Kasumi-1 (cell line): Measurements from ENCODE around the gene SPATA2L.

Experiments used
- DNase-seq, 2 experiments: peaks; one replicate each; lab custom pipeline; 2025; lab: John Stamatoyannopoulos, UW

Gene SPATA2L

DNA sequence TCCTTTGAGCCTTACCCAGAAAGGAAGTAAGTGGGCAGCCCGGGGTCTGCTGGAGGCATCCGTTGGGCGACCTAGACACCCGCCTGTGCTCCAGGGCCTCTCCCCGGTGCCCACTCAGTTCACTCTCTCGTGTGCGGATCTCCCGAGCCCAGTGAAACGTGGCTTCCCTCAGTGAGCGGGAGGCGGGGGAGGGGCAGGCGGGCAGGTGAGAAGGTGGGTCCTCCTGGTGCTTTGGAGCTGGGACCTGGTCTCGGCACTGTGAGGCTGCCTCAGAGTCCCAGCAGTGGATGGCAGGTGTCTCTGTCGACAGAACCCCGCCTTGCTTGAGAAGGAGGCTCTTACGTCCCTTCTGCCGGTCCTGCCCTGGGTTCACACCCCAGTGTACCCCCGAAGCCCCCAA, 27.8 kb upstream of the SPATA2L start:
- DNase-seq: no peak

GRCh38 chr16:89727406-89728120, 26.1 kb upstream of the SPATA2L start:
- no peak for DNase-seq

DNA sequence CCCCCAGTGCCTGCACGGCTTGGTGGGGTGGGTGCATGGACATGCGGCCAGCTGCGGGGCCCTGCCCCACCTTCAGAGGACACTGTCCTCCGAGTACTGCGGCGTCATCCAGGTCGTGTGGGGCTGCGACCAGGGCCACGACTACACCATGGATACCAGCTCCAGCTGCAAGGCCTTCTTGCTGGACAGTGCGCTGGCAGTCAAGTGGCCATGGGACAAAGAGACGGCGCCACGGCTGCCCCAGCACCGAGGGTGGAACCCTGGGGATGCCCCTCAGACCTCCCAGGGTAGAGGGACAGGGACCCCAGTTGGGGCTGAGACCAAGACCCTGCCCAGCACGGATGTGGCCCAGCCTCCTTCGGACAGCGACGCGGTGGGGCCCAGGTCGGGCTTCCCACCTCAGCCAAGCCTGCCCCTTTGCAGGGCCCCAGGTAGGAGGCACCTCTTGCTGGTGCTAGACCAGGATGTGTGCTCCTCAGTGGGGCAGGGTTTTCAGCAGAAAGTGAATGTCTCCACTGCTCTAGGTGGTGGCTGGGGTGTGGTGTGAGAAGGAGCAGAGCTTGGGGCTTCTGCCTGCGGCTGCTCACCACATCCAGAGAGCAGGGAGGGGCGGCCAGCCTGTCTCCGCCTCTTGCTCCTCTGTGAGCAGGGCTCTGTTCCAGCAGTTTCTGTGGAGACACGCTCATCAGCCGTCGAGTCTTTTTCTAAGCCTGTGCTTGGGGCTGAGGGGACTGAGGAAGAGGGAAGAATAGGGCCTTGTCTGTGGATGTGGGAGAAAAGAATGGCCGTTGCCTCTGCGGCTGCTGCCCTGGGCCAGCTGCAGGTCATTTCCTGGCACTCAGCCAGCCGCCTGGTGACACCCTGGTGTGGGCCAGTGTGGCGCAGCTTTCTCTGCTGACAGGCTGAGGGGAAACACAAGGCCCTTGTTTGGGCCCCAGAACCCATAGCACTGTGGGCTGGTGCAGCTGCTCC, 22.1 kb upstream of the SPATA2L start:
- no peak for DNase-seq

DNA sequence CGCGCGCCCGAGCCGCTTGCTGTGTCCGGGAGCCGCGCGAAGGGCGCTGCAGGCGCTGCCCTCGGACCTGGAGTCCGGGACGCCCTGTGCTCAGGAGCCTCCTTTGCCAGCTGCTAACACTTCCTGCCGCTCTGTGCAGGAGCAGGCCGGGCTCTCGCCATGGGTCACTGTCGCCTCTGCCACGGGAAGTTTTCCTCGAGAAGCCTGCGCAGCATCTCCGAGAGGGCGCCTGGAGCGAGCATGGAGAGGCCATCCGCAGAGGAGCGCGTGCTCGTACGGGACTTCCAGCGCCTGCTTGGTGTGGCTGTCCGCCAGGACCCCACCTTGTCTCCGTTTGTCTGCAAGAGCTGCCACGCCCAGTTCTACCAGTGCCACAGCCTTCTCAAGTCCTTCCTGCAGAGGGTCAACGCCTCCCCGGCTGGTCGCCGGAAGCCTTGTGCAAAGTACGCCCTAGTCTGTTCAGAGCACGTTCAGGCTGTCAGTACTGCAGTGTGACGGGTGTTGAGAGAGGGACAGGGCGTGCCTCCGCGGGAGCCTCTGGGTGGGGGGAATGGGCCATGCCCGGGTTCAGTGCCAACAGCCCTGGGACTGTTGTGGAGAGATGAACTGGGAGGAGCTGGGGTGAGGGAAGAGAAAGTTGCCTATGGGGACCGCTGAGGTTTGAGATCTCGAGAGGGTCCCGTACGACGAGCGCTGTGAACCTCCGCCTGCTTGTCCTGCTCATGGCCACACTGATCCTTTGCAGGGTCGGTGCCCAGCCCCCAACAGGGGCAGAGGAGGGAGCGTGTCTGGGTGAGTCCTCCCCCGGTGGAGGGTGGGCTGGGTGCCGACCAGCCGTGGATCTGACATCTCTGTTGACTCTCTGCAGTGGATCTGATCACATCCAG, 21.1 kb upstream of the SPATA2L start:
- DNase-seq: peak; percentile 61 to 75

DNA sequence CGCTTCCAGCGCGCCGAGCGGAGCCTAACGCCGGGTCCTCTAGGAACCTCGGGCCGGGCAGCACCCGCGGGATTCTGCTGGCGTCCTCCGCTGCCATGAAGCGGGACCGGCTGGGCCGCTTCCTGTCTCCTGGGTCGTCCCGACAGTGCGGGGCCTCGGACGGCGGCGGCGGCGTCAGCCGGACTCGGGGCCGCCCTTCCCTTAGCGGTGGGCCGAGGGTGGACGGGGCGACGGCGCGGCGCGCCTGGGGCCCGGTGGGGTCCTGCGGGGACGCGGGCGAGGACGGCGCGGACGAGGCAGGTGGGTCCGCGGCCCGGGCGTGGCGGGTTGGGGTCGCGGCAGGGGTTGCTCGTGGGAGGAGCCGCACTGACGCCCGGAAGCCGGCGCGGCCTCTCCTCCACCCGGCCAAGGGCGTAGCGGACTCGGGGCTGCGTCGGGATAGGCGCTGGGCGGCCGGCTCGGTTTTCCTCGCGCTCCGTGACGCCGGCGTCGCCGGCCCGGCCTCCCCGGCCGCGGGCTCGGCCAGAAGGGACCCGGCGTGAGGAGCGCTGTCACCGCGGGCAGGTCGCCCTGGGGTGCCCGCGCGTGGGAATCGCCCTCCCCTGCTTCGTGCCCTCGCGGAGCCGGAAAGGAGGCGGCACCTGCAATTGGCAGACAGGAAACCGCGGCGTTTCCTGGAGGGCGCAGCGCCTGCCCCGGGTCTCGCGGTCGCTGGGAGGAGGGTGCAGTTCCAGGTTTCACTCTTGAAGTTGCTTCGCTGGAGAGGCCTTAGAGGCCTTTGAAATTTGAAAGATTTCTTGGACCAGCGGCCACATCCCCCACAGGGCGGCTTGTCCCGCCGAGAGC, 20.3 kb upstream of the SPATA2L start:
- peak; percentile 75 to 77 for DNase-seq

GRCh38 chr16:89720813-89721545, 19.5 kb upstream of the SPATA2L start, which contains the start of the genes VPS9D1 and ZNF276:
Gene VPS9D1 (minus strand): TSS chr16:89720898. CDS start chr16:89720861, 37 bp downstream.
Gene ZNF276 (plus strand): TSS chr16:89721537. CDS start chr16:89721641, 104 bp downstream.
- peak; percentile 43 to 62 for DNase-seq

GRCh38 chr16:89720551-89720812, 19.0 kb upstream of the SPATA2L start:
- DNase-seq: no peak

DNA sequence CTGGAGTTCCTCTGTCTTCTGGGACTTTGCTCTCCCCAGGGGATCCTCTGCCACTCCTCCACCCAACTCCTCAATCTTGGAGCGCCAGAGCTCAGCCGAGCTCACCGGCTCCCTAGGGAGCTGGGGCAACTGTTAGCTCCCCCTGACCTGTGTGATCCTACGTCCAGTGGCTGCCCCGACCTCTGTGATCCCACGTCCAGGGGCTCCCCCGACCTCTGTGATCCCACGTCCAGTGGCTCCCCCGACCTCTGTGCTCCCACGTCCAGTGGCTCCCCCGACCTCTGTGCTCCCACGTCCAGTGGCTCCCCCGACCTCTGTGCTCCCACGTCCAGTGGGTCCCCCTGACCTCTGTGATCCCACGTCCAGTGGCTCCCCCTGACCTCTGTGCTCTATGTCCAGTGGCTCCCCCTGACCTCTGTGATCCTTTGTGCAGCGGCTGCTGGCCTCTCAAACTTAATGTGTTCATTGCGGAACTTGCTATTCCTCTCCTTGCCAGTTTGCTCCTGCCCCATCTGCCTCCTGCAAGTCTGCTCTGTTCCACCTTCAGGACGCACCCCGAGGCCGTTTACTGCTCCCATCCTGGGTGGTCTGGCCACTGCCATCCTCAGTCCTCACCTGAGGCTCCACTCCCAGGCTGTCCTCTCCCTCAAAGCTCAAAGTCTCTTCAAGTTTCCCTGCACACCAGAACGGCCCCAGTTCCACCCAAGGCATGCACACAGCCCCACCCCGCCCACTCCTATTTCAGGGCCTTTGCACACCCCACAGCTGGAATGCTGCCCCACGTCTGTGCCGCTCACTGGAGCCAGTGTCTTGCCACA, 16.4 kb upstream of the SPATA2L start:
- no peak for DNase-seq

- no peak for DNase-seq
Measured at GRCh38 chr16:89716916-89717687, 15.6 kb upstream of the SPATA2L start.

DNA sequence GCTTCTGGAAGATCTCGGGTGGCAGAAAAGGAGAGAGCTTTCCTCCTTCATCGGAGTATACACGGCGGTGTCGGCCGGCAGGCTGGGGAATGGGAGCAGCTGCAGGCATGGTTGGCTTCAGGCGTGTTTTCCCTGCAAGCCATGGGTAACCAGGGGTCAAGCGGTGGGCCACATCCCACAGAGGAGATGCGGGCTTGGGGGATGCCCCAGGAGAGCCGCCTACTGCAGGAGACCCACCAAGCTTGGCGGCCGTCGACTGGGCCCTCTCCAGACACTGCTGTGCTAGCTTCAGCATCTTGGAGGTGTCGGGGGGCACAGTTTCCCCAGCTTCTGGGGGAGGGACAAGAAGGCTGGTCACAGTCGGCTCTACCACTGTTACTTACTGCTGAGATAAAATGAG, 15.0 kb upstream of the SPATA2L start:
- no peak for DNase-seq

- DNase-seq: no peak
Measured at GRCh38 chr16:89712274-89712781, 10.8 kb upstream of the SPATA2L start.

DNA sequence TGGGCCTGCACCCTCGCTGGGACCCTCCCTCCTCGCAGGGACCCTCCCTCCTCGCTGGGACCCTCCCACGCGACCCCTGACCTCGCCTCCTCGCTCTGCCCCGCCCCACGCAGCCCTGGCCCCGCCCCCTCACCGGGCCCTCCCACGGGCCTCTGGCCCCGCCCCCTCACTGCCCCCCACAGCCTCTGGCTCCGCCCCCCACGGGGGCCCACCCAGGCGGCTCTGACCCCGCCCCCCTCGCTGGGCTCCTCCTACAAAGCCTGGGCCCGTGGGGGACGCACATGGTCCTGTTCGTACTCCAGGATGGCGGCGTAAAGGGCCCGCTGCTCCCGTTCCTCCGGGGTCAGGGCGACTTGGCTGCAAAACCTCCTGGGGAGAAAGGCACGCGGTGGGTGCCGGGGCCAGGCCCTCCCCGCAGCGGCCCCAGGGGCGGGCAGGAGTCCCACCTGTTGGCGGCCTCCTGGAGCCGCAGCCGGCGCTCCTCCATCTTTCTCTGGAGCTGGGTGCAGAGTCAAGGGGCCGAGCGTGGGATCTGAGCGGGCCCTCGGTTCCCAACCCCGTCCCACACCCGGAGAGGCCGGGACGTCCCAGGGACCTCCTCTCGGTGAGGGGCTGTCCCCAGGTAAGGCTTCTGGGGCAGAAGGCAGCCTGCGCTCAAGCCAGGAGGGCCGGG, 10.2 kb upstream of the SPATA2L start:
- DNase-seq: peak; percentile 56

DNA sequence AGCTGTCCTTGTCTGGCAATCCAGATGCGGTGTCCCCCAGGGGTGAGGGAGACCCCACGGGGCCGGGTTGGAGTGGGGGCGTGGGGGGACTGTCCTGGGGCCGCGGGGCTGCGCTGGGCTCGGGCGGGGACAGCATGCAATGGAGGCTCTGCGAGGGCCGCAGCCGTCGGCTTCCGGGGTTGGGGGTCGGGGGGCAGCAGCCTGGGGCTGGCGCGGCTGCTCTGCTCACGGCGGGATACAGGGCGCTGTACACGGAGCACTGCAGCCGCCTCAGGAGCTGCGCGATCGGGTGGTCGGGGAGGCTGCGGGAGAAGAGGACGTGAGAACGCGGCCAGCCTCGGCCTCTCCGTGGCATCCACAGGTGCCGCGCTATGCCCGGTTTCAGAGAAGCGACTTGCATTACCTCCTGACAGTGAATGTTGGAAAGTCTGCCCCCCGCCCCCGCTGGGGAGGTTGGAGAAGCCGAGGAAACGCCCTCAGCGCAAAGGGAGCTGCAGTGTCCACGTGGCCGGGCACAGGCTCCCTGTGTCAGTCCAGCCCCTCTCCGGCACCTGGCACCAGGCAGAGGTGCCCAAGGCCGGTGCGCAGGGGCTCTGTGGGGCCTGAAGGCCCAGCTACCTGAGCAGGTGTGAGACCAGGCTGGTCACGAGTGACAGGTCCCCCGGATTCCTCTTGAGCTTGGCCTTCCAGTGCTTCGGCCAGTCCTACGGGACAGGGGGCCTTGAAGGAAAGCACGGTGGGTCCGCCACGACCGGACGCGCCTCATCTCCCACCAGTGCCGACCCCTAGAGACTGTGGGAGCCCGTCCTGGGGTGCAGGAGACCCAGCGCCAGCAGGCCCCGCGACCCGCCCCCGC, 9.4 kb upstream of the SPATA2L start:
- no peak for DNase-seq

GRCh38 chr16:89709716-89710432, 8.4 kb upstream of the SPATA2L start:
- no peak for DNase-seq

DNA sequence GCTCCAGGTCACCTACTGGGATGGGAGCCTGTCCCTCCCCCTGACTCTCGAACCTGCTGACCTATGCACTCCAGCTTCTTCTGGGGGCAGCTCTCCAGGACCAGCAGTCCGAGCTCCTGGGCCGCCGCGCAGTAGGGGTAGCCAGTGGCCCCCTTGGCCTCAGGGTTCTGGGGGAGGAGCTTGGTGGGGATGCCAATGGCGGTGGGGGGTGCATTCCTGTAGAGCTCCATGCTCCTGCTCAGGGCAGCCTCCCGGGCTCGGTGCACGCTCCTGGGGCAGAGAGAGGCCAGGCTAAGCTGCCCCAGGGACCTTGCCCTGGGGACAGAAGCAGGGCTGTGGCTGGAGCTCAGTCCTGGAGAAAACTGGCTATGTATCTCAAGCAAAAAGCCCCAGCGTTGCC, 7.7 kb upstream of the SPATA2L start:
- no peak for DNase-seq

DNA sequence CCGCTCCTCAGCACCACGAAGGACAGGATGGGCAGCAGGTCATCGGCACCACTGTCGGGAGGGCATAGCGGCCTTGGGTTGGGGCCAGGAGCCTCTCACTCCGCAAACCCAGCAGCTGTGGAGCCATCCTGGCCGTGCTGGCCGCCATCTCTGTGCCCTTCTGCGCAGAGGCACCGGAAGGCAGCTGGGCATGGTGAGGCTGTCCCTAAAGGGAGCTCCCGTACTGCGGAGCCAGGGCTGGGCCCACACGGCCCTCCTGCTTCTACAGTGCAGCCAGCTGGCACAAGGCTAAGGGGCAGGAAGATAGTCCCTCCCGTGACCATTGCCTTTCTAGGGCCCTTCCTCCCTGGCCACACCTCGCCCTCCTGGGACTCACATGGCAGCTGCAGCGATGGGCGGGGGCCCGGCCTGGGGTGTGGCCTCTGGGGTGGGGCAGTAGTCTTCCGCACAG, 7.0 kb upstream of the SPATA2L start:
- no peak for DNase-seq
